AG08395 (cell line): ENCODE data around the gene MAP2K7.
"Not testable (repeated sequence)": the region's sequence is repeated elsewhere in the genome, so short reads cannot be mapped to it uniquely, and the experiment has no call there.

Experiments
- DNase-seq: peaks from one replicate; pipeline ENCODE4 v3.0.0; 2012; ENCODE audit warnings: mixed read lengths, low spot score

The MAP2K7 gene

GRCh38 chr19:7908078-7908699 lies 4.5 kb downstream of the MAP2K7 start:
- DNase-seq, result no peak

GRCh38 chr19:7908742-7909461 lies 5.2 kb downstream of the MAP2K7 start:
- no peak for DNase-seq

DNA sequence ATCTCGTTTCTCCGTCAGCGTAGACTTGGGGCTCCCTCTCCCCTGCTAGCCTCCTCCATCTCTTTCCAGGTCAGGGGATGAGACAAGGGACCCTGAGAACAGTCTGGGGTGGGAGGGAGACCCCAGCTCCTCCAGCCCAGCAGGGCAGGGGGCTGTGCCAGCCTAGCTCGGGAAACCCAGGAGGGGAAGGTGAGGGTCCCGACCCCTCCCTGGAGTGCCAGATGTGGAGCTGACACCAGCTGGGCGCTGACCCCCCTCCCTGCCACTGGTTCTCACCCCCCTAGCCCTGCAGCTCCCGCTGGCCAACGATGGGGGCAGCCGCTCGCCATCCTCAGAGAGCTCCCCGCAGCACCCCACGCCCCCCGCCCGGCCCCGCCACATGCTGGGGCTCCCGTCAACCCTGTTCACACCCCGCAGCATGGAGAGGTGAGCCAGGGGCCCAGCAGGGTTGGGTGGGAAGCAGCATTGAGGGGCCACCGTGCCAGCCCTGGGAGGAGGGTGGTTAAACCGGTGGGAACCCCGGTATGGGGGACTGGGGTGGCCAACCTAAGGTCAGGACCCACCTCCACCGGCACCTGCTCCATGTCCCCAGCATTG lies 5.9 kb downstream of the MAP2K7 start:
- DNase-seq, result no peak

DNA sequence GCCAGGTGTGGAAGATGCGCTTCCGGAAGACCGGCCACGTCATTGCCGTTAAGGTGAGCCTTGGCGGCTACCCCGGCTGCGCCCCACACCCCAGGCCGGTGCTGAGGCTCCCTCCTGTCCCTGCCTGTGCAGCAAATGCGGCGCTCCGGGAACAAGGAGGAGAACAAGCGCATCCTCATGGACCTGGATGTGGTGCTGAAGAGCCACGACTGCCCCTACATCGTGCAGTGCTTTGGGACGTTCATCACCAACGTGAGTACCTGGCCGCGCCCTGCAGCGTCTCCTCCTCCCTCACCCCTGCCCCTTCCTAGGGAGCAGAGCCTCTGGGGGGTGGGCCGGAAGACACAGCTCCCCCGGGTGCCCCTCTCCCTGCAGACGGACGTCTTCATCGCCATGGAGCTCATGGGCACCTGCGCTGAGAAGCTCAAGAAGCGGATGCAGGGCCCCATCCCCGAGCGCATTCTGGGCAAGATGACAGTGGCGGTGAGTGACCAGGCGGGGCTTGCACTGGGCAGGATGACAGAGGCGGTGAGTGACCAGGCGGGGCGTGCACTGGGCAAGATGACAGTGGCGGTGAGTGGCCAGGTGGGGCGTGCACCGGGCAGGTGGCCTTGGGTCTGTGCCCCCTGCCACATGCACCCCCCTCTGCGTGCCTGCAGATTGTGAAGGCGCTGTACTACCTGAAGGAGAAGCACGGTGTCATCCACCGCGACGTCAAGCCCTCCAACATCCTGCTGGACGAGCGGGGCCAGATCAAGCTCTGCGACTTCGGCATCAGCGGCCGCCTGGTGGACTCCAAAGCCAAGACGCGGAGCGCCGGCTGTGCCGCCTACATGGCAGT lies 6.9 kb downstream of the MAP2K7 start:
- no peak for DNase-seq

- no peak for DNase-seq
Measured at GRCh38 chr19:7911508-7912143, 7.9 kb downstream of the MAP2K7 start.

DNA sequence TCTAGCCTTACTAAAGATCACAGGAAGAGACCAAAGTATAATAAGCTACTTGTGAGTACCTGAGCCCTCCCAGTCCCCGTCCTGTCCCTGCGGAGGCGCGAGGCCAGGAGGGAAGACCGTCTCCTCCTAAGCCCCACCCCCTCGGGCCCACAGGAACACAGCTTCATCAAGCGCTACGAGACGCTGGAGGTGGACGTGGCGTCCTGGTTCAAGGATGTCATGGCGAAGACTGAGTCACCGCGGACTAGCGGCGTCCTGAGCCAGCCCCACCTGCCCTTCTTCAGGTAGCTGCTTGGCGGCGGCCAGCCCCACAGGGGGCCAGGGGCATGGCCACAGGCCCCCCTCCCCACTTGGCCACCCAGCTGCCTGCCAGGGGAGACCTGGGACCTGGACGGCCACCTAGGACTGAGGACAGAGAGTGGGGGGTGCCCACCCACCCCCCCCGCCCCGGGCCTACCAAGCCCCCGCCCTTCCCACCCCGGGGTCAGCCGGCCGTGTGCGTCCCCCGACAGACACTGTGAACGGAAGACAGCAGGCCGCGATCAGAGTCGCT lies 8.5 kb downstream of the MAP2K7 start:
- no peak for DNase-seq

DNA sequence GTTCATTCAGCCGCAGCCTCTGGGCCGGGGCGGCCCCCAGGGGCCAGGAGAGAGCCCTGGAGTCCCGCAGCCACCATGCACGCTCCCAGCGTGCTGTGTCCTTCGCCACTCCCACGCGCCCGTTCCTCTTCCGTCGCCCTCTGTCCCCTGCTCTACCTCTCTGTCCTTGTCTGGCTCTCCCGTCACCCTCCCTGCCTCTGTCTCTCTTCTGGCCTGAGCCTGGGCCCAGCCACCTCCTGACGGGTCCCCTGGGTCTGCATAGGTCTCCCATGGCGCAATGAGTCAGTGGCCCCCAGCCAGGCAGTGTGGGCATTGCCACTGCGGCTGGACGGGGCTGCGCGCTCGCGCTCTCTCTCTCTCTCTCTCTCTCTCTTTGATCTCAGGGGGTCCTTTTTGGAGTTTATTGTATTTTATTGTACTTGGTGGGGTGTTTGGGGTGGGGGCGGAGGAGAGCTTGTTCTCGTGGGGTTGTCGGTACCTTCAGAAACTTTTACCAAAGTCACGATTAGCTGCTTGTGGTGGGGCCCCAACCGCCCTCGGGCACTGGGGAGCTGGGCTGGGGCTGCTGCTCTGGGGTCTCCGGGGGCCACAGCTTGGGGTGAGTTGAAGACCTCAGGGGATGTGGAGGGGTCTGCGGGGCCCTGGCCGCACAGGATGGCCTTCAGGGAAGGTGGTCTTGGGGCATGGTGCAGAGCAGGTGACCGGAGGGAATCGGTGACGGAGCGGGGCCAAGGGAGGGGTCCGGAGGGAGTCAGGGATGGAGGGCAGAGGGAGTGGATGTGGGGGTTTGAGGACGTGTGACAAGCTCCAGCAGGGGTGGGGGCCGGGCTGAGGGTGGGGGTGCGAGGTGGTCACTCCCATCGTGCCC lies 9.3 kb downstream of the MAP2K7 start:
- DNase-seq, result no peak

GRCh38 chr19:7913652-7914051 lies 10.0 kb downstream of the MAP2K7 start:
- DNase-seq, result no peak

GRCh38 chr19:7914099-7914498 lies 10.4 kb downstream of the MAP2K7 start:
- DNase-seq, result no peak

DNA sequence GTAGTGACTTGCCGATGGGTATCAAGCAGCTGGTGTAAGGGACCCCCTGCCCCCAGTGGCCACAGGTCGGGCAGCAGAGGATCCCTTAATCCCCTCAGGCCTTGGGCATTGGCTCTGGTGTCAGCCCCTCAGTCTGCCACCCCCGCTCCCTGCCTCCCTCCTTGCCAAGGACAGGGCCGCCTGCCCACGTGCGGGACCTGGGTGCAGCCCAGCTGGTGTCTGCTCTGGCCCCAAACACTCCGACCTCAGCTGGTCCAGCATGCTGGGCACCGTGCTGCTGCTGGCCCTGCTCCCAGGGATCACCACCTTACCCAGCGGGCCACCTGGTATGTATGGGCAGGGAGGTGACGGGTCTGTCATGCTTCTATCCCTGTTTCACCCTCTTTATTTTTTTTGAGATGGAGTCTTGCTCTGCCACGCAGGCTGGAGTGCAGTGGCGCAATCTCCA lies 10.9 kb downstream of the MAP2K7 start, which contains the start of gene TGFBR3L:
TGFBR3L (plus strand) TSS at position 233 of the 448 bp plus-strand sequence.
- DNase-seq, result no peak

GRCh38 chr19:7915250-7916102 lies 11.8 kb downstream of the MAP2K7 start:
- DNase-seq, result no peak

GRCh38 chr19:7916103-7916954 lies 12.7 kb downstream of the MAP2K7 start:
- peak; percentile 15 for DNase-seq

GRCh38 chr19:7916955-7917266 lies 13.2 kb downstream of the MAP2K7 start:
- DNase-seq, result no peak

DNA sequence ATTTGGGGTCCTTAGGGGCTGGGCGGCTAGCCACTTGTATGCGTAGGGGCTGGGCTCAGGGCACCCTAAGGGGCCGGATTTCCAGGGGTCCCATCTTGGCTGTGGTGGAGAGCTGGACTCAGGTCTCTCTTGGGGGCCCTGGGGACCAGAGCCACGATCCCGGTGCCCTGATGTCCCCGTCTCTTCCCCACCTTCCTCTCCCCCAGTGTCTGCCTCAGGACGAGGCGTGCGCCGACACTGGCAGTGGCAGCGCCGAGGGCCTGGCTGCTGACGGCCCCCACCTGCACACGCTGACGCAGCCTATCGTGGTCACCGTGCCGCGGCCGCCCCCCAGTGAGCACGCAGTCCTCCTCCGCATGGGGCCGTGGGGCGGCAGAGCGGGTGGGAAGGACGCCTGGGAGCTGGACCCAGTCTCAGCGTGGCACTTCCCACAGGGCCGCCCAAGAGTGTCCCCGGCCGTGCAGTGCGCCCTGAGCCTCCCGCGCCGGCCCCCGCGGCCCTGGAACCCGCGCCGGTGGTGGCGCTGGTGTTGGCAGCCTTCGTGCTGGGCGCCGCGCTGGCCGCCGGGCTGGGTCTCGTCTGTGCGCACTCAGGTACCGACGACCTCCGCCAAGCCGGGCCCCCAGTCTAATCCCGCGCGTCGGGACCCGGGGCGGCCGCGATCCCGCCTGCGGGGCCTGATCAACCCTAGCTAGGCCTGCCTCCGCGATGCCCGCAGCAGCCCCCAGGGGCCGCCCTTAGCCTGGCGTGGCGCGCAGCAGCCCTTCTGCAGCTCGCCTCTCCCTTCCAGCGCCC lies 13.8 kb downstream of the MAP2K7 start:
- peak; percentile 70 for DNase-seq

GRCh38 chr19:7918062-7918614 lies 14.5 kb downstream of the MAP2K7 start:
- not testable (repeated sequence) for DNase-seq

- DNase-seq, result no peak
Measured at GRCh38 chr19:7918615-7919421, 15.1 kb downstream of the MAP2K7 start.
